ENCODE data around the gene SNRNP35. TPM values are rescaled to one million over a fixed set of nuclear protein-coding genes. Genes with fewer than 3 reads are reported as not detected.

The SNRNP35 gene
- total and polyA plus RNA-seq, 9 of the 15 experiments (the other 6 are each of a cell fraction or from before 2014, with no cell fraction given), result 17.7 to 41.0 (median 25.5) TPM

- TF ChIP-seq ATF6 (CRISPR knock-in tag; IDR thresholded peaks at IDR 0.05) (no peak), PKNOX1 (IDR thresholded peaks at IDR 0.05) (no peak), BCL6 (CRISPR knock-in tag; IDR thresholded peaks at IDR 0.05) (no peak), KLF6 (CRISPR knock-in tag; IDR thresholded peaks at IDR 0.05; ENCODE audit: borderline replicate concordance) (no peak), SREBF2 (CRISPR knock-in tag; IDR thresholded peaks at IDR 0.05) (no peak), MYC (IDR thresholded peaks at IDR 0.05; ENCODE audit: low read depth, low read length) (peak; percentile 78), MYC (CRISPR knock-in tag; IDR thresholded peaks at IDR 0.05; ENCODE audit: borderline replicate concordance, low read depth) (no peak), CHD2 (IDR thresholded peaks at IDR 0.05; ENCODE audit: low read depth, low read length) (no peak), ZNF174 (CRISPR knock-in tag; IDR thresholded peaks at IDR 0.05) (no peak), ZBTB7A (IDR thresholded peaks at IDR 0.05; ENCODE audit: borderline replicate concordance, control insufficient read depth, low read depth, low read length) (peak; percentile 75), SMAD4 (CRISPR knock-in tag; conservative IDR thresholded peaks at IDR 0.05) (peak; percentile 50), ZNF79 (CRISPR knock-in tag; IDR thresholded peaks at IDR 0.05; ENCODE audit: low read depth) (no peak), SRSF1 (IDR thresholded peaks at IDR 0.05; ENCODE audit: low read depth, low read length) (no peak), NR3C1 (CRISPR knock-in tag; IDR thresholded peaks at IDR 0.05) (no peak), NR4A1 (CRISPR knock-in tag; IDR thresholded peaks at IDR 0.05) (0 out of 2 replicates have a peak, but pooled peaks have one; percentile 14), NR4A1 (tag; IDR thresholded peaks at IDR 0.05) (no peak), MXD1 (CRISPR knock-in tag; IDR thresholded peaks at IDR 0.05; ENCODE audit: borderline replicate concordance, poor library complexity, severe bottlenecking) (no peak), ZNF124 (CRISPR knock-in tag; IDR thresholded peaks at IDR 0.05) (no peak), SP1 (CRISPR knock-in tag; IDR thresholded peaks at IDR 0.05) (peak; percentile 54), TBL1XR1 (IDR thresholded peaks at IDR 0.05; ENCODE audit: low read length in 2 of 2) (no peak; a peak in 1 of 4 replicates), POLR3G (IDR thresholded peaks at IDR 0.05; ENCODE audit: extremely low read depth, insufficient read length, insufficient replicate concordance) (no peak), HNRNPLL (IDR thresholded peaks at IDR 0.05; ENCODE audit: low read depth, low read length, poor library complexity, severe bottlenecking) (peak; percentile 62), SMAD2 (IDR thresholded peaks at IDR 0.05; ENCODE audit: low read depth, low read length) (no peak), BACH1 (tag; IDR thresholded peaks at IDR 0.05) (no peak), NFE2 (IDR thresholded peaks at IDR 0.05; ENCODE audit: low read depth) (no peak), MAZ (CRISPR knock-in tag; conservative IDR thresholded peaks at IDR 0.05 in 1 of 2, IDR thresholded peaks at IDR 0.05 in 1 of 2) (peak; percentile 65 to 77; a peak in 3 of 4 replicates)
Measured at GRCh38 chr12:123436017-123436964, 21.6 kb upstream of the SNRNP35 start, which contains the start of gene RILPL2 (continued).

Data from K562 (cell line).